ENCODE measurements around the gene MB21D2.

Gene MB21D2

GRCh38 chr3:192921793-192922192 lies 4.1 kb upstream of the MB21D2 start:
- no peak for DNase-seq

GRCh38 chr3:192920411-192920810 lies 2.8 kb upstream of the MB21D2 start:
- no peak for DNase-seq

- DNase-seq: no peak
Measured at GRCh38 chr3:192919901-192920300, 2.2 kb upstream of the MB21D2 start.

- no peak for DNase-seq
Measured at GRCh38 chr3:192918275-192918588, 576 bp upstream of the MB21D2 start.

- peak; percentile 68 for DNase-seq
Measured at GRCh38 chr3:192917028-192917403, 640 bp downstream of the MB21D2 start.

- no peak for DNase-seq
Measured at GRCh38 chr3:192916371-192917027, 1.2 kb downstream of the MB21D2 start.

- DNase-seq: no peak
Measured at GRCh38 chr3:192915722-192916121, 1.9 kb downstream of the MB21D2 start.

- peak; percentile 79 for DNase-seq
Measured at GRCh38 chr3:192915304-192915703, 2.4 kb downstream of the MB21D2 start.

- peak; percentile 79 for DNase-seq
Measured at GRCh38 chr3:192914848-192915247, 2.8 kb downstream of the MB21D2 start.

GRCh38 chr3:192913540-192913939 lies 4.1 kb downstream of the MB21D2 start:
- no peak for DNase-seq

GRCh38 chr3:192911293-192911692 lies 6.4 kb downstream of the MB21D2 start:
- DNase-seq: no peak

- no peak for DNase-seq
Measured at GRCh38 chr3:192907784-192908183, 9.9 kb downstream of the MB21D2 start.

- no peak for DNase-seq
Measured at GRCh38 chr3:192906940-192907339, 10.7 kb downstream of the MB21D2 start.

- no peak for DNase-seq
Measured at GRCh38 chr3:192905980-192906678, 11.5 kb downstream of the MB21D2 start.

GRCh38 chr3:192904632-192905289 lies 12.9 kb downstream of the MB21D2 start:
- no peak for DNase-seq

GRCh38 chr3:192902549-192902948 lies 15.1 kb downstream of the MB21D2 start:
- DNase-seq: no peak

- DNase-seq: no peak
Measured at GRCh38 chr3:192901435-192901834, 16.2 kb downstream of the MB21D2 start.

- no peak for DNase-seq
Measured at GRCh38 chr3:192899540-192899982, 18.1 kb downstream of the MB21D2 start.

- DNase-seq: no peak
Measured at GRCh38 chr3:192897005-192897404, 20.7 kb downstream of the MB21D2 start.

- DNase-seq: no peak
Measured at GRCh38 chr3:192896208-192896607, 21.4 kb downstream of the MB21D2 start.

- DNase-seq: no peak
Measured at GRCh38 chr3:192894676-192895075, 23.0 kb downstream of the MB21D2 start.

GRCh38 chr3:192892981-192893700 lies 24.5 kb downstream of the MB21D2 start:
- no peak for DNase-seq

All from NCI-H1092 treated with DMSO at 0.1 percent for 48 hours (cell line).